A673 (cell line): ENCODE measurements around the gene BRD4. TPM values are rescaled to one million over a fixed set of nuclear protein-coding genes. Genes with fewer than 3 reads are reported as not detected.

Experiments
- BruUV-seq: library from RNA; stranded (reverse); fragments of 400-500 nt; replicated peaks from 2 replicates; lab custom pipeline; 2021; lab: Mats Ljungman, UMichigan
- CTCF ChIA-PET: fragments of 300-600 bp; sonication (Branson Sonifier 250); formaldehyde crosslinking; loops from one replicate; lab custom pipeline; 2022; ENCODE audit warnings: antibody characterized with exemption; lab: Charles Lee
- POLR2A ChIA-PET: fragments of 300-600 bp; sonication (Branson Sonifier 250); formaldehyde crosslinking; loops from one replicate; lab custom pipeline; 2022; ENCODE audit warnings: antibody characterized with exemption; ENCODE audit not compliant: low non-redundant PET; lab: Charles Lee
- DNase-seq: peaks from one replicate; pipeline ENCODE4 v3.0.0-alpha.2; 2015; ENCODE audit warnings: low spot score
- H3K27ac ChIP-seq: fragments of 200-600 bp; sonication (generic); 2 replicates; pipeline ENCODE4 v1.5.1; 2016; ENCODE audit warnings: mixed run types, low read depth, mild to moderate bottlenecking, mixed read lengths, antibody characterized with exemption, low read length; ENCODE audit not compliant: poor library complexity, severe bottlenecking
- H3K27me3 ChIP-seq: fragments of 200-600 bp; sonication (generic); replicated peaks from 2 replicates; pipeline ENCODE4 v1.6.1; 2017; ENCODE audit warnings: mixed run types, low read depth, mild to moderate bottlenecking, mixed read lengths, antibody characterized with exemption, low read length; ENCODE audit not compliant: insufficient read depth, poor library complexity
- H3K36me3 ChIP-seq: fragments of 200-600 bp; sonication (generic); 2 replicates; pipeline ENCODE4 v1.6.1; 2016; ENCODE audit warnings: mixed run types, mild to moderate bottlenecking, mixed read lengths, antibody characterized with exemption, low read length; ENCODE audit not compliant: insufficient read depth, poor library complexity, severe bottlenecking
- H3K4me1 ChIP-seq: fragments of 200-600 bp; sonication (generic); 2 replicates; pipeline ENCODE4 v1.6.1; 2017; ENCODE audit warnings: mixed run types, mild to moderate bottlenecking, mixed read lengths, antibody characterized with exemption, low read length; ENCODE audit not compliant: insufficient read depth, poor library complexity, severe bottlenecking
- H3K4me3 ChIP-seq: fragments of 200-600 bp; sonication (generic); 2 replicates; pipeline ENCODE4 v1.5.1; 2016; ENCODE audit warnings: low read depth, mixed run types, mild to moderate bottlenecking, mixed read lengths, low read length; ENCODE audit not compliant: poor library complexity, severe bottlenecking
- H3K9me3 ChIP-seq: fragments of 200-600 bp; sonication (generic); 2 replicates; pipeline ENCODE4 v1.6.1; 2016; ENCODE audit warnings: mixed run types, low read depth, mild to moderate bottlenecking, mixed read lengths, antibody characterized with exemption, low read length; ENCODE audit not compliant: poor library complexity, severe bottlenecking
- CTCF ChIP-seq: fragments of 300-800, 200-600 bp; sonication (generic); conservative IDR thresholded peaks from 2 replicates; pipeline ENCODE4 v1.5.1; 2017; ENCODE audit warnings: low read depth, mild to moderate bottlenecking, antibody characterized with exemption, low read length, moderate library complexity, mixed read lengths
- EZH2 ChIP-seq: fragments of 200-600 bp; sonication (generic); IDR thresholded peaks from 2 replicates; pipeline ENCODE4 v1.6.1; 2017; ENCODE audit warnings: borderline replicate concordance, low read depth, mild to moderate bottlenecking, mixed read lengths, antibody characterized with exemption, low read length; ENCODE audit not compliant: poor library complexity, severe bottlenecking
- intact Hi-C: fragments of 100-400 bp; cut with micrococcal nuclease; formaldehyde crosslinking; loops from one replicate; pipeline ENCODE4 v1.10.0; 2022; ENCODE audit not compliant: unreplicated experiment
- total RNA-seq: library from RNA; stranded (reverse); gene quantifications from 2 replicates; pipeline ENCODE4 v1.2.3, GENCODE V29; 2021

BRD4 gene
- total RNA-seq, 1 experiment from 2014 or later, result 174 TPM

GRCh38 chr19:15288146-15288963 lies 44.0 kb downstream of the BRD4 start:
- TF ChIP-seq CTCF, result no peak
- no peak for TF ChIP-seq EZH2
- no peaks in the 10 kb centered on the region for H3K9me3 ChIP-seq
- CTCF ChIA-PET, result interaction anchor here (0.6 to 1.3 kb wide), 2 partner anchors 22 to 36 kb away, joined by 3 to 6 read pairs; no protein-coding TSS in a partner anchor
- no TSS peak for BruUV-seq
- H3K4me3 ChIP-seq, result no peak overlapping the region
- H3K4me1 ChIP-seq, result peaks cover 76% of the 10 kb centered on the region
- no peaks in the 10 kb centered on the region for H3K36me3 ChIP-seq
- POLR2A ChIA-PET, result interaction anchor here (0.6 kb wide), 1 partner anchor 74 kb away, joined by 4 read pairs; no protein-coding TSS in a partner anchor
- H3K27me3 ChIP-seq, result no peaks in the 10 kb centered on the region
- peak; percentile 44 for DNase-seq
- intact Hi-C loops, result no loop called here
- H3K27ac ChIP-seq, result peak overlapping the region; percentile 74

DNA sequence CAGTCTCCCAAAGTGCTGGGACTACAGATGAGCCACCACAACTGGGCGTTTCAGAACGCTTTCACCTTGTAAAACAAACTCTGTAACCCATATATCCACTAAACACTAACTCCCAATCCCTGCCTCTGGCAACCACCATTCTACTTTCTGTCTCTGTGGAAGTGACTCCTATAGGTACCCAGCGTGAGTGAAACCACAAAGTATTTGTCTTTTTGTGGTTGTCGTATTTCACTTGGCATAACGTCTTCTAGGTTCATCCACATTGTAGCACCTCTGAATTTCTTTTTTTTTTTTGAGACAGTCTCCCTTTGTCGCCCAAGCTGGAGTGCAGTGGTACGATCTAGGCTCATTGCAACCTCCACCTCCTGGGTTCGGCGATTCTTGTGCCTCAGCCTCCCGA lies 44.8 kb downstream of the BRD4 start:
- ChIA-PET POLR2A (no interaction called here), CTCF (no interaction called here)
- no peaks in the 10 kb centered on the region for H3K9me3 ChIP-seq
- no peak overlapping the region for H3K4me3 ChIP-seq
- peaks cover 75% of the 10 kb centered on the region for H3K4me1 ChIP-seq
- DNase-seq, result no peak
- intact Hi-C loops, result no loop called here
- no TSS peak for BruUV-seq
- TF ChIP-seq EZH2 (no peak), CTCF (no peak)
- H3K27ac ChIP-seq, result no peak overlapping the region
- no peaks in the 10 kb centered on the region for H3K27me3 ChIP-seq
- no peaks in the 10 kb centered on the region for H3K36me3 ChIP-seq

- TF ChIP-seq CTCF (no peak), EZH2 (no peak)
- CTCF ChIA-PET, result no interaction called here
- H3K4me1 ChIP-seq, result peaks cover 76% of the 10 kb centered on the region
- intact Hi-C loops, result no loop called here
- H3K36me3 ChIP-seq, result no peaks in the 10 kb centered on the region
- DNase-seq, result no peak
- no peaks in the 10 kb centered on the region for H3K27me3 ChIP-seq
- H3K9me3 ChIP-seq, result no peaks in the 10 kb centered on the region
- POLR2A ChIA-PET, result no interaction called here
- no peak overlapping the region for H3K4me3 ChIP-seq
- no peak overlapping the region for H3K27ac ChIP-seq
- BruUV-seq, result no TSS peak
Measured at GRCh38 chr19:15286688-15287365, 45.5 kb downstream of the BRD4 start.
